ENCODE results near the gene KIF17. TPM values are rescaled to one million over a fixed set of nuclear protein-coding genes. Genes with fewer than 3 reads are reported as not detected.

Gene KIF17
- polyA plus RNA-seq, 5 donors = 5.5 to 12.1 (median 8.4) TPM

DNA sequence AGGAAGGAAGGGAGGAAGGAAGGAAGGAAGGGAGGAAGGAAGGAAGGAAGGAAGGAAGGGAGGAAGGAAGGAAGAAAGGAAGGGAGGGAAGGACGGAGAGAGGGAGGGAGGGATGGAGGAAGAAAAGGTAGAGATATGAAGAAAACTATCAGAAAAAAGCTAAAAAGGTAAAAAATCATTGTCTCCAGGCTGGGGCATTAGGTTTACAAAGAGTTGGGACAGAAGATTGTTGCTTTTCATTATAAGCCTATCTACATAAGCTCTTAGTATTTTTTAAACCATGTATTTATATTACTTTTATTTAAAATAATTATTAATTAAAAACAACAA is 91.7 kb downstream of the KIF17 start:
- DNase-seq = no peak

DNA sequence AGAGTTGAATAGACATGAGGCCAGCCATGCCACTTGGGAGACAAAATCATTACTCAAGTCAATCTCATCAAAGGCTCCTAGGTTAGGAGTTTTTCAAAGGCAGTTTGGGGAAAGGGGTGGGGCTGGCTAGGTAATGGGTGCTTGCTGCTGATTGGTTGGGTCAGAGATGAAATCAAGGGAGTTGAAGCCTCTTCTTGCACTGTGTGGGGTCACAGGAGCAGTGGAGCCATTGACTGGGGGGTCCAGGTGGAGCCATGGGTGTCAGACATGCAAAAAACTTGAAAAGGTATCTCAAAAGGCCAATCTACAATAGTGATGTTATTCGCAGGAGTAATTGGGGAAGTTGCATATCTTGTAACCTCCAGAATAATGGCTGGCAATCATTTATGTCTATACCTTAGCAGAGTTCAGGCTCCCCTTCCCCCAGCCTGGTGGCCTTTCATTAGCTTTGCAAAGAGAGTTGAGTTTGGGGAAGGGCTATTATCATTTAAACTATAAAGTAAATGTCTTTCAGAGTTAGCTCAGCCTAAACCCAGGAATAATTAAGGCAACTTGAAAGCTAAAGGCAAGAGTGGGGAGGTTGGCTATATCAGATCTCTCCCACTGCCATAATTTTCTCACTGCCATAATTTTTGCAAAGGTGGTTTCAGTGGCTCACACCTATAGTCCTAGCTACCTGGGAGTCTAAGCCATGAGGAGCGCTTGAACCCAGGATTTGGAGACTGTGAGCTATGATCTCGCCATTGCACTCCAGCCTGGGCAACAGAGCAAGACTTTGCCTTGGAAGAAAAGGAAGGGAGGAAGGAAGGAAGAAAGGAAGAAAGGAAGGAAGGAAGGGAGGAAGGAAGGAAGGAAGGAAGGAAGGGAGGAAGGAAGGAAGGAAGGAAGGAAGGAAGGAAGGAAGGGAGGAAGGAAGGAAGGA is 92.4 kb downstream of the KIF17 start:
- DNase-seq = no peak

- no peak for DNase-seq
Measured at GRCh38 chr1:20624709-20625108, 93.1 kb downstream of the KIF17 start.

DNA sequence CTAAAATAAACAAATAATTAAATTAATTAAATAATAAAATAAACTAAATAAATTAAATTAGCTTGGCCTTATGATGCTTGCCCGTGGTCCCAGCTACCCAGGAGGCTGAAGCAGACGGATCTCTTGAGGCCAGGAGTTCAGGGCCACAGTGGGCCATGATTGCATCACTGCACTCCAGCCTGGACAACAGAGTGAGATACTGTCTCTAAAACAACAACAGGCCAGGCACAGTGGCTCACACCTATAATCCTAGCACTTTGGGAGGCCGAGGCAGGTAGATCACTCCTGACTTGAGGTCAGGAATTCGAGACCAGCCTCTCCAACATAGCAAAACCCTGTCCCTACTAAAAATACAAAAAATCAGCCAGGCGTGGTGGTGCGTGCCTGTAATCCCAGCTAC is 96.8 kb downstream of the KIF17 start:
- DNase-seq = no peak

- no peak for DNase-seq
Measured at GRCh38 chr1:20619999-20620398, 97.8 kb downstream of the KIF17 start.

DNA sequence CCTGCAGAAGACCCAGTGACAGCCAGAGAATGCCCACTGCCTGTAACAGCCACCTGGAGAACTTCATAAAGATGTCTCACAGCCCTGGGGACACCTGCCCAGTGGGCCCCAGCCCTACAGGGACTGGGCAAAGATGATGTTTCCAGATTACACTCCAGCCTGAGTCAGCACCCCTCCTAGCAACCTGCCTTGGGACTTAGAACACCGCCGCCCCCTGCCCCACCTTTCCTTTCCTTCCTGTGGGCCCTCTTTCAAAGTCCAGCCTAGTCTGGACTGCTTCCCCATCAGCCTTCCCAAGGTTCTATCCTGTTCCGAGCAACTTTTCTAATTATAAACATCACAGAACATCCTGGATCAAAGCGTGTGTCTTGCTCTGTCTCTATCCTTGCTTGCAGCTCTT is 99.3 kb downstream of the KIF17 start:
- no peak for DNase-seq

DNA sequence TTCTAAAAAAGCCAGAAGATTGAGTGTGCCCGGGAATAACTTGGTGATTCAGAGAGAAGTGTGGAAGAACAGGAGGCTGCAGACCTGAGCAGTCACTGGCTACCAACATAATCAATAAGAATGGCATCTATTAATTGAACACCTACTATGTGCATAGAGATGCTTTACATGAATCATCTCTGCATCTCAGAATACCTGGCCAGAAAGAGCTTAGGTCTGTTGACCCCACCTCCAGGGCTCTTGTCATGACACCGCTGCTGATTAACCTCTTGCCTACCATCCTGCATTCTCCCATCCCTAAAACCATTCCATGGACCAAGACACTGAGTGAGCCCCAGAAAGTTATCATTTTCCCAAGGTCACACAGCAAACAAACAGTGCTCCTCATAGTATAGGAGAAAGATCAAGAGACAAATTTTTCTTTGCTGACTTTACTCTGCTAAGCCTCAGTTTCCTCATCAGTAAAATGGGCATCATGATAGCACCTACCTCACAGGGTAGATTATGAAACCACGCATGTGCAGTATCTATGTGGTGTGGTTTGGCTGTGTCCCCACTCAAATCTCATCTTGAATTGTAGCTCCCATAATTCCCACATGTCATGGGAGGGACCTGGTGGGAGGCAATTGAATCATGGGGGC is 100.8 kb downstream of the KIF17 start:
- DNase-seq = no peak

GRCh38 chr1:20615946-20616846 is 101.6 kb downstream of the KIF17 start:
- DNase-seq = no peak

GRCh38 chr1:20614131-20614579 is 103.7 kb downstream of the KIF17 start:
- no peak for DNase-seq

Other genes starting within 250 kb of the KIF17 start
- 10 to 100 TPM; 52.4 to 80.9 (median 70.7) TPM for gene CAMK2N1, start 231.8 kb downstream of the KIF17 start, polyA plus RNA-seq (ENCODE audit: insufficient read depth in 1 of 5, insufficient read length in 5 of 5, low replicate concordance in 1 of 5)
- 10 to 100 TPM; 20.5 to 26.8 (median 23.4) TPM for gene MUL1, start 209.9 kb downstream of the KIF17 start, polyA plus RNA-seq (ENCODE audit: insufficient read depth in 1 of 5, insufficient read length in 5 of 5, low replicate concordance in 1 of 5)
- gene FAM43B, start 165.4 kb downstream of the KIF17 start, polyA plus RNA-seq (ENCODE audit: insufficient read depth in 1 of 5, insufficient read length in 5 of 5, low replicate concordance in 1 of 5) = 1 to 10 TPM in 1 of 5 donors, under 1 TPM in 4; 0.33 to 1.3 (median 0.37) TPM
- 1 to 10 TPM in 1 of 5 donors, under 1 TPM in 4; 0.47 to 1.2 (median 0.61) TPM for gene CDA, start 128.9 kb downstream of the KIF17 start, polyA plus RNA-seq (ENCODE audit: insufficient read depth in 1 of 5, insufficient read length in 5 of 5, low replicate concordance in 1 of 5)
- gene PINK1, start 84.5 kb downstream of the KIF17 start, polyA plus RNA-seq (ENCODE audit: insufficient read depth in 1 of 5, insufficient read length in 5 of 5, low replicate concordance in 1 of 5) = 10 to 100 TPM; 32.0 to 36.5 (median 34.0) TPM
- gene DDOST, start 56.6 kb downstream of the KIF17 start, polyA plus RNA-seq (ENCODE audit: insufficient read depth in 1 of 5, insufficient read length in 5 of 5, low replicate concordance in 1 of 5) = 100 to 1,000 TPM; 210 to 229 (median 215) TPM
- gene SH2D5, start 14.7 kb upstream of the KIF17 start, polyA plus RNA-seq (ENCODE audit: insufficient read depth in 1 of 5, insufficient read length in 5 of 5, low replicate concordance in 1 of 5) = under 1 TPM in 3 of 5 donors, not detected in 2; 0.05 to 0.19 (median 0.10) TPM
- 100 to 1,000 TPM; 280 to 430 (median 419) TPM for gene HP1BP3, start 69.3 kb upstream of the KIF17 start, polyA plus RNA-seq (ENCODE audit: insufficient read depth in 1 of 5, insufficient read length in 5 of 5, low replicate concordance in 1 of 5)

Measured in right lung (tissue), 5 donors.